Esophagus squamous epithelium (tissue), 5 donors: ENCODE data around the gene SPO11. TPM values are rescaled to one million over a fixed set of nuclear protein-coding genes. Genes with fewer than 3 reads are reported as not detected.

Experiments used
- DNase-seq: peaks from one replicate; lab custom pipeline; 2025; lab: John Stamatoyannopoulos, UW
- H3K27ac ChIP-seq, 4 donors: fragments of 200-600 bp; sonication (generic); one replicate each; pipeline ENCODE4 v1.5.1; 2016 to 2019; ENCODE audit warnings: mild to moderate bottlenecking in 1 of 4
- H3K27me3 ChIP-seq, 4 donors: fragments of 200-600 bp; sonication (generic); 1 replicate in 3 of 4; 2 replicates in 1 of 4; pipeline versions ENCODE4 v1.5.1 to v1.6.0; 2017 to 2021; ENCODE audit warnings: antibody characterized with exemption in 1 of 4
- H3K36me3 ChIP-seq, 3 donors: fragments of 200-600 bp; sonication (generic); one replicate each; pipeline ENCODE4 v1.5.1; 2016 to 2019
- H3K4me1 ChIP-seq, 3 donors: fragments of 200-600 bp; sonication (generic); one replicate each; pipeline ENCODE4 v1.5.1; 2017 to 2019
- H3K4me3 ChIP-seq, 4 donors: fragments of 200-600 bp; sonication (generic); 1 replicate in 3 of 4; 2 replicates in 1 of 4; pipeline ENCODE4 v1.5.1; 2016 to 2019; ENCODE audit warnings: mild to moderate bottlenecking in 2 of 4, moderate library complexity in 1 of 4
- H3K9me3 ChIP-seq, 3 donors: fragments of 200-600 bp; sonication (generic); one replicate each; pipeline ENCODE4 v1.5.1; 2016 to 2019
- POLR2A ChIP-seq, 4 donors: fragments of 450-650 bp; IDR thresholded peaks; one replicate each; pipeline ENCODE4 v1.6.1; 2017; ENCODE audit warnings: antibody characterized with exemption in 4 of 4, mild to moderate bottlenecking in 4 of 4, moderate library complexity in 3 of 4
- WGBS, 2 donors: methylation state at CpG; one replicate each; pipeline ENCODE4 v1.1.5; 2018; 5-methylcytosine and 5-hydroxymethylcytosine counted together
- intact Hi-C: fragments of 100-400 bp; cut with DNase I; formaldehyde crosslinking; loops from one replicate; pipeline ENCODE4 v1.15.0; 2022
- total RNA-seq, 4 donors: library from RNA; depleted of rRNA; stranded (reverse); fragments of >200 nt; gene quantifications; one replicate each; pipeline ENCODE4 v1.1.0, GENCODE V29; 2016
- TF ChIP-seq, protein P1 (sequence below), 6 experiments: fragments of 450-650 bp in 4 of 6; fragments of 200-600 bp in 2 of 6; sonication (generic) in 2 of 6; IDR thresholded peaks; one replicate each; pipeline ENCODE4 v1.5.1; 2016 to 2019; ENCODE audit warnings: antibody characterized with exemption in 6 of 6, mild to moderate bottlenecking in 4 of 6, moderate library complexity in 4 of 6
- donor health status: DM: yes; HTN: yes; CAD: no.

The SPO11 gene
- total RNA-seq, 4 donors from 2014 or later: not detected

DNA sequence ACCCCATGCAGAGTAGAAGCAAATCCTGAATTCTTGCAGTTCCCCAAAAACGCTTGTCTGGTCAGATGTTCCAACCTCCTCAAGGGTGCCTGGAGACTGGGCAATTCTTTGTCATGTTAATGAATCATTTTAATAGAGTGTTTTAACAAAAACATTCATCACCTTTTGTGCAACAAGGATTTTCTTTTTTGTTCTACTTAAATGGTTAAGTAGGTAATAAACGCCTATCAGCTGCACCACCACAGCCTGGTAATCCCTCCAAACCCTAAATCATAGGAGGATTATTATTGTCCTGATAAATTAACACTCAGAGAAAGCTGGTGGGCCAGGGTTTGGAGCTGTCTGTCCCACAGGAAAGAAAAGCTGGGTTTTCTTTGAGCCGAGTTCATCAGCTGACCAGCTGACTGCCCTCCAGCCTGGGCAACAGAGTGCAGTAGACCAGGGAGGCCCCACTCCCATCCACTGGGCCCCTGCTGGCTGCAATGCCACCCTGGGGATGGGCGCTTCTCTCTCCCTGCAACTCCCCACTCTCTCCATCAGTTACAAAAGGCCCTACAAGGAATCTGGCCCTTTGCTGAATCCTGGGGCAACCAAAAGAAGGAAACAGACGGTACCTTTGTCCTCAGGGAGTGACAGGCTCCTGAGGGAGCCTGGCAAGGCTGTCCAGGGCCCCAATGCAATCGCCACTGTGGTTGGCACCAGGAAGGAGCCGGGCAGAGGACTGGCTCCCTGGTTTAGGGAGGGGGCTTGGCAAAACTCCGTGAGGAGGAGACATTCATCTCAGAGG, 40.0 kb upstream of the SPO11 start:
- DNase-seq: no peak
- TF ChIP-seq POLR2A (IDR thresholded peaks at IDR 0.05): no peak
- TF ChIP-seq, protein P1, sequence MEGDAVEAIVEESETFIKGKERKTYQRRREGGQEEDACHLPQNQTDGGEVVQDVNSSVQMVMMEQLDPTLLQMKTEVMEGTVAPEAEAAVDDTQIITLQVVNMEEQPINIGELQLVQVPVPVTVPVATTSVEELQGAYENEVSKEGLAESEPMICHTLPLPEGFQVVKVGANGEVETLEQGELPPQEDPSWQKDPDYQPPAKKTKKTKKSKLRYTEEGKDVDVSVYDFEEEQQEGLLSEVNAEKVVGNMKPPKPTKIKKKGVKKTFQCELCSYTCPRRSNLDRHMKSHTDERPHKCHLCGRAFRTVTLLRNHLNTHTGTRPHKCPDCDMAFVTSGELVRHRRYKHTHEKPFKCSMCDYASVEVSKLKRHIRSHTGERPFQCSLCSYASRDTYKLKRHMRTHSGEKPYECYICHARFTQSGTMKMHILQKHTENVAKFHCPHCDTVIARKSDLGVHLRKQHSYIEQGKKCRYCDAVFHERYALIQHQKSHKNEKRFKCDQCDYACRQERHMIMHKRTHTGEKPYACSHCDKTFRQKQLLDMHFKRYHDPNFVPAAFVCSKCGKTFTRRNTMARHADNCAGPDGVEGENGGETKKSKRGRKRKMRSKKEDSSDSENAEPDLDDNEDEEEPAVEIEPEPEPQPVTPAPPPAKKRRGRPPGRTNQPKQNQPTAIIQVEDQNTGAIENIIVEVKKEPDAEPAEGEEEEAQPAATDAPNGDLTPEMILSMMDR (IDR thresholded peaks at IDR 0.05): no peak
- Histone ChIP-seq H3K36me3 (no peaks in the 10 kb centered on the region), H3K4me3 (no peak overlapping the region), H3K27me3 (peaks cover 0 to 73% (median 0%) of the 10 kb centered on the region in 4 donors), H3K9me3 (no peaks in the 10 kb centered on the region), H3K27ac (no peak overlapping the region), H3K4me1 (peaks cover 0 to 38% (median 3%) of the 10 kb centered on the region in 3 donors)
- intact Hi-C loops: no loop called here
- WGBS, 2 donors: 46 to 53% methylated on average over 5 of the region's 8 CpGs

DNA sequence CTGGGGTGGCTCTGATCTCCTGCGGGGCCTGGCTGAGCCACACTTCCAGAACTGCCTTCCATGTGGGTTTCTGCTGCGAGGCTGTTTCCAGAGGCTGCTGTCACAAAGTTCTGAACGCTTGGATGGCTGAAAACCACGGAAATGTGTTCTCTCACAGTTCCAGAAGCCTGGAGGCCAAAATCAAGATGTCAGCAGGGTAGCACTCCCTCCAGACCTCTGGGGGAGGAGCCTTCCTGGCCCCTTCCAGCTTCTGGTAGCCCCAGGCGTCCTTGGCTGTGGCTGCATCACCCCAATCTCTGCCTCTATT, 39.5 kb upstream of the SPO11 start:
- Histone ChIP-seq H3K9me3 (no peaks in the 10 kb centered on the region), H3K27me3 (peaks cover 0 to 76% (median 0%) of the 10 kb centered on the region in 4 donors), H3K36me3 (no peaks in the 10 kb centered on the region), H3K27ac (no peak overlapping the region), H3K4me3 (no peak overlapping the region), H3K4me1 (peaks cover 0 to 38% (median 3%) of the 10 kb centered on the region in 3 donors)
- WGBS, 2 donors: 66 to 77% methylated on average over 2 to 5 of the region's 5 CpGs
- TF ChIP-seq, protein P1 (IDR thresholded peaks at IDR 0.05): no peak
- TF ChIP-seq POLR2A (IDR thresholded peaks at IDR 0.05): no peak
- DNase-seq: no peak
- intact Hi-C loops: no loop called here

DNA sequence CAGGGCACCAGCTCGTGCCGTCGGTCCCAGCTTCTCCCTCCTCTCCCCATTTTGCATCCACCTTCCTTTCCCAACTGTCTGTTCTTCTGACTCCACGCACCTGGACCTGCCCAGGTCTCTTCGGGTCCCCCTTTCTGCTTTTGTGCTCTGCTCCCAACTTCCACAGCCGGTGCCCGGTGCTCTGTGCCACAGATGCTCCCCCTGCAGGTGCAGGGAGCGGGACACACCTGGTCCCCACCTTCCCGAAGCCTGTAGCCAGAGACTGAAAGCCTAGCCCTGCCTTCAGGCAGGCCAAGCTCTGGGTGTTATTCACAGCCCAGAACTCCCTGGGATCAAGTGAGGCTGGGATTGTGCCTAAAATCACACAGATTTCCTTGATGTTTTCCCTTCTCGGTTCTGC, 38.6 kb upstream of the SPO11 start:
- Histone ChIP-seq H3K4me3 (no peak overlapping the region), H3K27me3 (peaks cover 0 to 70% (median 0%) of the 10 kb centered on the region in 4 donors), H3K4me1 (peaks cover 0 to 38% (median 3%) of the 10 kb centered on the region in 3 donors), H3K9me3 (no peaks in the 10 kb centered on the region), H3K27ac (no peak overlapping the region), H3K36me3 (no peaks in the 10 kb centered on the region)
- DNase-seq: no peak
- WGBS, 2 donors: 30 to 37% methylated on average over 8 to 9 of the region's 10 CpGs
- intact Hi-C loops: no loop called here
- TF ChIP-seq, protein P1 (IDR thresholded peaks at IDR 0.05): peak in 4 of 6 experiments; percentile 13 to 56 (median 34)
- TF ChIP-seq POLR2A (IDR thresholded peaks at IDR 0.05): no peak

DNA sequence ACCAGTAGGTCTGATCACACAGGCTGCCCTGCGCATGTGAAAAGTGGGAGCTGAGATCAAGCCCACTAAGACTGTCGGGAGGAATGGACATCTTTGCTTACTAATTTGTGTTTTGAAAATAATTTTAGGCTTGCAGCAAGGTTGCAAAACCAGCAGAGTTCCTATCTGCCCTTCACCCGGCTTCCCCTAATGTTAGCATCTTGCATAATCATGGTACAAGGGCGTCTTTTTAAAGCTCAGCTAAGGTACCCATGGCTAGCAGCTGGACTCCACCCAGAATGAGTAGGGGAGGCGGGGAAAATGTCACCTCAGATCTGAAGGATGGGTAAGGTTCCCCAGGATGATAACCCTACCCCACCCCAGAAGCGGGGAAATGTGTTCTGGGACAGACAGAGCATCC, 37.9 kb upstream of the SPO11 start:
- no peaks in the 10 kb centered on the region for H3K36me3 ChIP-seq
- H3K27me3 ChIP-seq: peaks cover 0 to 63% (median 0%) of the 10 kb centered on the region in 4 donors
- H3K9me3 ChIP-seq: no peaks in the 10 kb centered on the region
- DNase-seq: no peak
- TF ChIP-seq, protein P1 (IDR thresholded peaks at IDR 0.05): no peak
- no peak for TF ChIP-seq POLR2A (IDR thresholded peaks at IDR 0.05)
- peaks cover 0 to 38% (median 3%) of the 10 kb centered on the region in 3 donors for H3K4me1 ChIP-seq
- H3K27ac ChIP-seq: no peak overlapping the region
- no peak overlapping the region for H3K4me3 ChIP-seq
- WGBS, 2 donors: 77 to 82% methylated on average over 4 to 6 of the region's 6 CpGs
- intact Hi-C loops: no loop called here

DNA sequence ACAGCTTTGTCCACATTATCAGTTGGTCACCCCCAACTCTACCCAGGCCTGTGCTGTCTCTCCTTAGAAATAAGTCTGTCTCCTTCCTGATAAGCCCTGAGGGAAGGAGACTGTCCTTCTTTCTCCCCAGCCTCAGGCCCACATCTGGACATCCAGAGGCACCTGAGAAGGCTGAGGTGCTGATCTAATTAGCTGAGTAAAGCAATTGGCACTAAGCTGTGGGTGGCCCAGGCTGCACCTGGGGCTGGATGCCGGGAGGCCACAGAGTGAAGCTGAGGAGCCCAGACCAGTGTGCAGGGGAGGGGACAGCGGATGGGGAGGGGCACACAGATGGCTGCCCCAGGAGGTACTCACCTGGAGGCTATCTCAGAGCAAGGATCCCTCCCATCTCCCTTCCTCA, 37.0 kb upstream of the SPO11 start:
- intact Hi-C loops: no loop called here
- Histone ChIP-seq H3K9me3 (no peaks in the 10 kb centered on the region), H3K4me1 (peaks cover 0 to 37% (median 3%) of the 10 kb centered on the region in 3 donors), H3K4me3 (no peak overlapping the region), H3K36me3 (no peaks in the 10 kb centered on the region), H3K27me3 (peaks cover 0 to 55% (median 0%) of the 10 kb centered on the region in 4 donors), H3K27ac (no peak overlapping the region)
- no peak for DNase-seq
- TF ChIP-seq, protein P1 (IDR thresholded peaks at IDR 0.05): no peak
- TF ChIP-seq POLR2A (IDR thresholded peaks at IDR 0.05): no peak
- 100% methylated on average over 1 to 2 of the region's 2 CpGs for WGBS, 2 donors
